GM21717 (cell line): Measurements from ENCODE around the gene RPL28.
"Not testable (repeated sequence)": the region's sequence is repeated elsewhere in the genome, so short reads cannot be mapped to it uniquely, and the experiment has no call there.

Experiments used
- ATAC-seq: cut with Tn5 transposase; IDR thresholded peaks from one replicate; pipeline ENCODE4 v1.9.1; 2021; ENCODE audit warnings: mild to moderate bottlenecking, moderate library complexity; ENCODE audit not compliant: unreplicated experiment

The RPL28 gene

GRCh38 chr19:55446060-55446459, 60.3 kb downstream of the RPL28 start:
- no peak for ATAC-seq

DNA sequence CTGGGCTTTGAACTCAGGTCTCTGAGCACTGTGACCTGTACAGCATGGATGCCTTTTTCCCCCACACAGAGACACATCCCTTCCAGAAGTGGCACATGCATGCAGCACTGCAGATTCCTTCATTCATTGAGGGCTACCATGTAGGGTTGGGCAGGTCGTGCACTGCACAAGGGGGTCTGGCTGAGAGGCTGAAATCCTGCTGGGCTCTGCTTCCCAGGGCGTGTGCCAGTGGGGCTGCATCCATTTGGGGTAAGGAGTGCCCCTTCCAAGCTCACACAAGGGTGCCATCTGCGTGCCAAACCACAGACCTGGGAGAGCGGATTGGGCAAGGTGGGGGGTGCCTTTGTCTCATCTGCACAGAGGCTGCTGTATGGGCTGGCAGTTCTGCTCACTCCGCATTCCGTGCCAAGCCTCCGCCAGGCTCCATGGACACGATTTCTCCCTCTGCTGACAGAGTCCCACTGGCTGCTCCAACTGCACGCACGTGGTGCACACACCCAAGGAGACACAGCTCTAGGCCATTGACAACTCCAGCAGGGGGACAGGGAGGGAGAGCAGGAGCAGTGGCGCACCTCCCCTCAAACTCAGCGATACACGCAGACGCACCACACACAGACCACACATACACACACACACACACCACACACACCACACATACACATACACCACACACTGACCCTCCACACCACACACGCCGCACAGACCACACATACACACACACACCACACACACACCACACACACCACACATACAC, 61.9 kb downstream of the RPL28 start:
- ATAC-seq = no peak

GRCh38 chr19:55448175-55448490, 62.4 kb downstream of the RPL28 start:
- ATAC-seq = not testable (repeated sequence)

- ATAC-seq = no peak
These were observed 63.7 kb downstream of the RPL28 start for GRCh38 chr19:55449469-55449868.

GRCh38 chr19:55451163-55451964, 65.6 kb downstream of the RPL28 start:
- ATAC-seq = no peak

DNA sequence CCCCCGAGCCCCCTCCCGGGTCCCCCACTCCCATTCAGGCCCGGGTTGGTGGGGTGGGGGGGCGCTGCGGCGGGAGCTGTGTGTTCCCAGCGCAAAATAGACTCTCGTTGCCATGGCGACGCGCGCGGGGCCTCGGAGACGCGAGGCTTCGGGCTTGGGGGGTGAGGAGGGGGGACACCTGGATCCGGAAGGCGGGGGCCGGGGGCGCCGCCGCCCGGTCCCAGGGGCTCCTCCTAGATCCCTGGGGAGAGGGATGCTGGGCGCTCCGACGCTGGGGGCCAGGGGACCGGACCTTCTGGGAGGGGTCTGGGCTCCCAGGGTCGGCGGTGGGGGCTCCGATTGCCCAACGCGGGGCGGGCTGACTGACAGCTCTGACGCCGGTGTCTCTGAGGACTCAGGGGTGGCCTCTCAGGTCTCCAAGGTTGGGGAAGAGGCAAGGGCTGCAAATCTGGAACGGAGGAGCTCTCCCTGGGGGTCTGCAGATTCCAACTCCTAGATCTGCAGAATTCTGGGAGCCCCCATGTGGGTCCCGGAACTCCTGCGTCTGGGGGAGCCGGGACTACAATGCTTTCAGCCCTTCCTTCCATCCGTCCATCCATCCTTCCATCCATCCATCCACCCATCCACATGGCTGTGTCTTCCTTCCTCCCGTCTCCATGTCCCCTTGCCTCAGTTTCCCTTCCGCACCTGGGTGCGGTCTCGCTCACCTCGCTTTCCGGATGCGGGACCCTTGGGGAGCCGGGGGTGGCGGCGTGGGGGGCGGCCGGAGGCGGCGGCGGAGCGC, 66.4 kb downstream of the RPL28 start:
- ATAC-seq = no peak
